Choroid plexus epithelial cell (primary cell): ENCODE results near the gene ST3GAL5.

ENCODE experiments used
- DNase-seq: peaks from one replicate; pipeline ENCODE4 v3.0.0-alpha.2; 2010; ENCODE audit warnings: low read depth
- H3K4me3 ChIP-seq: 2 replicates; pipeline ENCODE4 v1.5.1; 2011; ENCODE audit warnings: low read depth, mild to moderate bottlenecking, control low read depth, low read length, moderate library complexity
- CTCF ChIP-seq: conservative IDR thresholded peaks from 2 replicates; pipeline ENCODE4 v1.5.1; 2011; ENCODE audit warnings: low read depth, mild to moderate bottlenecking, control low read depth, inconsistent platforms, low read length, moderate library complexity

ST3GAL5 gene

DNA sequence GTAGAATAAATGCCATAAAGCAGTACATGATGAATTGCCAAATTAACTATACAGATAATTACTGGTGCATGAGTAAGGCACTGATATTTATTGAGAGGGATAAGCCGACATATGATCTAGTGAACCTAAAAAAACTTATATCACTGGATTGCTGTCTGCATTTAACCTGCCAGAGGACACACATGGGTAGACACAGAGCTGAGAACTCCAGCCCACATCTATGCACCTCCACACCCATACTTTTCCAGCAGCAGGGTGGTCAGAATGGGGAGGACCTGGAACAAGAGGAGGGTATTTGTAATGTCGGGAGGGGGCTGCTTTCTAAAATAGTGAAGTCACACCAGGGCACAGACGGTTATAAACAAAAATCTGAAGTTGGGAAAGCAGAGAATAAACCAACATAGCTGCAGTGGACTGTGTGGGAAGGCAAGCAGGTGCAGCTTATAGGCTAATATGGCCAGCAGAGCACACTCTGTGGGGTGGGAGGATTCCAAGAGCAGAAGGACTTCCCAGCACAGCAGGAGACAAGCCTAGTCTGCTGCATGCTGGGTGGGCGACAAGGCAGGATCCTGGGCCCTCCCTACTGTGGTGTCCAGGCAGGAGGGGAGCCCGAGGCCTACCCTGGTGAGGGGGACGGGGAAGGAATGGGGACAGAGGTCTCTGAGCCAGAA is 17.2 kb downstream of the ST3GAL5 start:
- TF ChIP-seq CTCF, result no peak
- H3K4me3 ChIP-seq, result no peak overlapping the region
- DNase-seq, result no peak

GRCh38 chr2:85868822-85869221 is 20.0 kb downstream of the ST3GAL5 start:
- H3K4me3 ChIP-seq, result no peak overlapping the region
- no peak for DNase-seq
- TF ChIP-seq CTCF, result no peak

- DNase-seq, result no peak
- no peak for TF ChIP-seq CTCF
- H3K4me3 ChIP-seq, result no peak overlapping the region
Measured at GRCh38 chr2:85867556-85868292, 21.1 kb downstream of the ST3GAL5 start.

GRCh38 chr2:85867121-85867520 is 21.7 kb downstream of the ST3GAL5 start:
- no peak for DNase-seq
- no peak overlapping the region for H3K4me3 ChIP-seq
- no peak for TF ChIP-seq CTCF

DNA sequence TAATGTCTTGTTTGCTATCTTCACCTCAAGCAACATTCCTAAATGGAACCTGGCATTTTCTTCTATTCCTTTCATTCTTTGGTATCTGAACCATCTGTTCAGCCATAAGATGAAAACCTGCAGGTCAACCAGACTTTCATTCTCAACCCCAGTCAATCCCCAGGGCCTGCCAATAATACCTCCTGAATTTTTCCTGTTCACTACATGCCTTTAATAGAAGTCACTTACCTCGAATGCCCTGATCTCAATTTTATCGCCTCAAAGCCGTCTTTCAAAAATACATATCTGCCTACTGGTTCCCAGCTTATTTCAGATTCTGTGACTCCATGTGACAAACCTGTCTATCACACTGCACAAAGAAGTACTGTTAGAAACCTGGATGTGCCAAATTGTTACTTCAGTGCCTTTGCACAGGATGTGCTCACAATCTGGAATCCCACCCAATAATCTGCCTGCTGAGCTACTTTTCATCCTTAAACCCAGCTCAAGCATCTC is 22.6 kb downstream of the ST3GAL5 start:
- no peak overlapping the region for H3K4me3 ChIP-seq
- no peak for TF ChIP-seq CTCF
- DNase-seq, result no peak

- DNase-seq, result peak; percentile 78
- TF ChIP-seq CTCF, result no peak
- H3K4me3 ChIP-seq, result no peak overlapping the region
Measured at GRCh38 chr2:85865539-85866164, 23.1 kb downstream of the ST3GAL5 start.
